HepG2 (cell line): ENCODE results near the gene ANKRD11. TPM values are rescaled to one million over a fixed set of nuclear protein-coding genes. Genes with fewer than 3 reads are reported as not detected.

ENCODE experiments used
- CREB3 ChIP-seq: sonication (generic); formaldehyde crosslinking; IDR thresholded peaks from 2 replicates; pipeline ENCODE4 v1.5.0; 2020; ENCODE audit warnings: missing genetic modification reagents
- ELF1 ChIP-seq: sonication (generic); formaldehyde crosslinking; IDR thresholded peaks from 2 replicates; pipeline ENCODE4 v1.4.0; 2020; ENCODE audit warnings: missing genetic modification reagents
- ETV6 ChIP-seq: sonication (generic); formaldehyde crosslinking; conservative IDR thresholded peaks from 2 replicates; pipeline ENCODE4 v1.4.0; 2020; ENCODE audit warnings: missing genetic modification reagents
- MTA3 ChIP-seq: sonication (generic); formaldehyde crosslinking; IDR thresholded peaks from 2 replicates; pipeline ENCODE4 v1.4.0; 2020; ENCODE audit warnings: missing genetic modification reagents
- NPAS2 ChIP-seq: sonication (generic); formaldehyde crosslinking; IDR thresholded peaks from 2 replicates; pipeline ENCODE4 v1.8.0; 2022; ENCODE audit warnings: mild to moderate bottlenecking, missing genetic modification reagents, borderline replicate concordance
- TBX2 ChIP-seq: sonication (generic); formaldehyde crosslinking; IDR thresholded peaks from 2 replicates; pipeline ENCODE4 v1.5.0; 2020; ENCODE audit warnings: missing genetic modification reagents, mild to moderate bottlenecking, borderline replicate concordance
- ZNF142 ChIP-seq: sonication (generic); formaldehyde crosslinking; IDR thresholded peaks from 2 replicates; pipeline ENCODE4 v1.4.0; 2020; ENCODE audit warnings: missing genetic modification reagents
- ZNF143 ChIP-seq: sonication (generic); formaldehyde crosslinking; IDR thresholded peaks from 2 replicates; pipeline ENCODE4 v1.4.0; 2020; ENCODE audit warnings: missing genetic modification reagents
- ZNF547 ChIP-seq: sonication (generic); formaldehyde crosslinking; IDR thresholded peaks from 2 replicates; pipeline ENCODE4 v1.5.1; 2020; ENCODE audit warnings: mild to moderate bottlenecking, missing genetic modification reagents
- polyA plus RNA-seq, 8 experiments: library from polyadenylated mRNA; depleted of rRNA in 3 of 8; stranded (reverse) in 7 of 8; unstranded in 1 of 8; fragments of >200 nt; fragmentation: Illumina TruSeq in 4 of 8; extraction: Trizol in 4 of 8; gene quantifications; 2 replicates each; pipeline versions ENCODE4 v1.2.1 to v1.2.3, GENCODE V29; 2011 to 2016; ENCODE audit warnings: low read depth in 4 of 8, missing spikeins in 1 of 8, mixed read lengths in 1 of 8; ENCODE audit not compliant: insufficient read depth in 1 of 8
- total RNA-seq, 5 experiments: library from RNA; depleted of rRNA; stranded (reverse); fragments of >200 nt; fragmentation: Illumina TruSeq; extraction: Trizol; gene quantifications; 2 replicates each; pipeline ENCODE4 v1.2.3, GENCODE V29; 2016; ENCODE audit warnings: low read depth in 1 of 5
- TF ChIP-seq, protein P1 (sequence below): sonication (generic); formaldehyde crosslinking; conservative IDR thresholded peaks from 2 replicates; pipeline ENCODE4 v1.4.0; 2020; ENCODE audit warnings: missing genetic modification reagents
- TF ChIP-seq, protein P2 (sequence below): sonication (generic); formaldehyde crosslinking; IDR thresholded peaks from 2 replicates; pipeline ENCODE4 v1.8.1; 2023; ENCODE audit warnings: mild to moderate bottlenecking, inconsistent platforms, moderate library complexity, missing genetic modification reagents, borderline replicate concordance
- TF ChIP-seq, protein P3 (sequence below): sonication (generic); formaldehyde crosslinking; IDR thresholded peaks from 2 replicates; pipeline ENCODE4 v1.5.1; 2020; ENCODE audit warnings: missing genetic modification reagents, mild to moderate bottlenecking, borderline replicate concordance

ANKRD11 gene
- total and polyA plus RNA-seq, 2 of the 13 experiments (the other 11 are each of a cell fraction or from before 2014, with no cell fraction given), result 21.4 to 38.4 TPM

- TF ChIP-seq ZNF143 (CRISPR knock-in tag) (no peak), MTA3 (CRISPR knock-in tag) (no peak), ETV6 (CRISPR knock-in tag) (no peak), ZNF547 (CRISPR knock-in tag) (peak; percentile 71; the same call in 1 of the 2 replicates), NPAS2 (CRISPR knock-in tag) (no peak), ELF1 (CRISPR knock-in tag) (no peak; the same call in 1 of the 2 replicates), ZNF142 (CRISPR knock-in tag) (no peak), TBX2 (CRISPR knock-in tag) (peak; percentile 49; the same call in 1 of the 2 replicates), CREB3 (CRISPR knock-in tag) (no peak)
- TF ChIP-seq, protein P1, sequence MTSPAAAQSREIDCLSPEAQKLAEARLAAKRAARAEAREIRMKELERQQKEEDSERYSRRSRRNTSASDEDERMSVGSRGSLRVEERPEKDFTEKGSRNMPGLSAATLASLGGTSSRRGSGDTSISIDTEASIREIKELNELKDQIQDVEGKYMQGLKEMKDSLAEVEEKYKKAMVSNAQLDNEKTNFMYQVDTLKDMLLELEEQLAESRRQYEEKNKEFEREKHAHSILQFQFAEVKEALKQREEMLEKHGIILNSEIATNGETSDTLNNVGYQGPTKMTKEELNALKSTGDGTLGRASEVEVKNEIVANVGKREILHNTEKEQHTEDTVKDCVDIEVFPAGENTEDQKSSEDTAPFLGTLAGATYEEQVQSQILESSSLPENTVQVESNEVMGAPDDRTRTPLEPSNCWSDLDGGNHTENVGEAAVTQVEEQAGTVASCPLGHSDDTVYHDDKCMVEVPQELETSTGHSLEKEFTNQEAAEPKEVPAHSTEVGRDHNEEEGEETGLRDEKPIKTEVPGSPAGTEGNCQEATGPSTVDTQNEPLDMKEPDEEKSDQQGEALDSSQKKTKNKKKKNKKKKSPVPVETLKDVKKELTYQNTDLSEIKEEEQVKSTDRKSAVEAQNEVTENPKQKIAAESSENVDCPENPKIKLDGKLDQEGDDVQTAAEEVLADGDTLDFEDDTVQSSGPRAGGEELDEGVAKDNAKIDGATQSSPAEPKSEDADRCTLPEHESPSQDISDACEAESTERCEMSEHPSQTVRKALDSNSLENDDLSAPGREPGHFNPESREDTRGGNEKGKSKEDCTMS (CRISPR knock-in tag), result no peak
- TF ChIP-seq, protein P2, sequence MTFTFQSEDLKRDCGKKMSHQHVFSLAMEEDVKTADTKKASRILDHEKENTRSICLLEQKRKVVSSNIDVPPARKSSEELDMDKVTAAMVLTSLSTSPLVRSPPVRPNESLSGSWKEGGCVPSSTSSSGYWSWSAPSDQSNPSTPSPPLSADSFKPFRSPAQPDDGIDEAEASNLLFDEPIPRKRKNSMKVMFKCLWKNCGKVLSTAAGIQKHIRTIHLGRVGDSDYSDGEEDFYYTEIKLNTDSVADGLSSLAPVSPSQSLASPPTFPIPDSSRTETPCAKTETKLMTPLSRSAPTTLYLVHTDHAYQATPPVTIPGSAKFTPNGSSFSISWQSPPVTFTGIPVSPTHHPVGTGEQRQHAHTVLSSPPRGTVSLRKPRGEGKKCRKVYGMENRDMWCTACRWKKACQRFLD, result no peak
- TF ChIP-seq, protein P3, sequence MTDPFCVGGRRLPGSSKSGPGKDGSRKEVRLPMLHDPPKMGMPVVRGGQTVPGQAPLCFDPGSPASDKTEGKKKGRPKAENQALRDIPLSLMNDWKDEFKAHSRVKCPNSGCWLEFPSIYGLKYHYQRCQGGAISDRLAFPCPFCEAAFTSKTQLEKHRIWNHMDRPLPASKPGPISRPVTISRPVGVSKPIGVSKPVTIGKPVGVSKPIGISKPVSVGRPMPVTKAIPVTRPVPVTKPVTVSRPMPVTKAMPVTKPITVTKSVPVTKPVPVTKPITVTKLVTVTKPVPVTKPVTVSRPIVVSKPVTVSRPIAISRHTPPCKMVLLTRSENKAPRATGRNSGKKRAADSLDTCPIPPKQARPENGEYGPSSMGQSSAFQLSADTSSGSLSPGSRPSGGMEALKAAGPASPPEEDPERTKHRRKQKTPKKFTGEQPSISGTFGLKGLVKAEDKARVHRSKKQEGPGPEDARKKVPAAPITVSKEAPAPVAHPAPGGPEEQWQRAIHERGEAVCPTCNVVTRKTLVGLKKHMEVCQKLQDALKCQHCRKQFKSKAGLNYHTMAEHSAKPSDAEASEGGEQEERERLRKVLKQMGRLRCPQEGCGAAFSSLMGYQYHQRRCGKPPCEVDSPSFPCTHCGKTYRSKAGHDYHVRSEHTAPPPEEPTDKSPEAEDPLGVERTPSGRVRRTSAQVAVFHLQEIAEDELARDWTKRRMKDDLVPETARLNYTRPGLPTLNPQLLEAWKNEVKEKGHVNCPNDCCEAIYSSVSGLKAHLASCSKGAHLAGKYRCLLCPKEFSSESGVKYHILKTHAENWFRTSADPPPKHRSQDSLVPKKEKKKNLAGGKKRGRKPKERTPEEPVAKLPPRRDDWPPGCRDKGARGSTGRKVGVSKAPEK (CRISPR knock-in tag), result no peak
These were observed 160.0 kb downstream of the ANKRD11 start (continued) for GRCh38 chr16:89330177-89330856.
